Endometrial microvascular endothelial cells (primary cell): ENCODE measurements around the gene TTC31. TPM values are rescaled to one million over a fixed set of nuclear protein-coding genes. Genes with fewer than 3 reads are reported as not detected.

ENCODE experiments used
- in situ Hi-C: cut with HindIII; loops from 2 replicates; pipeline ENCODE4 v1.10.0; 2017; ENCODE audit warnings: low sequenced_read_pairs, low pct_unique_long_range_greater_than_20kb; ENCODE audit errors: inconsistent ontology term
- total RNA-seq: library from RNA; depleted of rRNA; stranded (reverse); fragments of >200 nt; gene quantifications from one replicate; pipeline ENCODE4 v1.2.3, GENCODE V29; 2015; ENCODE audit errors: inconsistent ontology term

The TTC31 gene
- total RNA-seq, 1 donor from 2014 or later: 33.7 TPM

DNA sequence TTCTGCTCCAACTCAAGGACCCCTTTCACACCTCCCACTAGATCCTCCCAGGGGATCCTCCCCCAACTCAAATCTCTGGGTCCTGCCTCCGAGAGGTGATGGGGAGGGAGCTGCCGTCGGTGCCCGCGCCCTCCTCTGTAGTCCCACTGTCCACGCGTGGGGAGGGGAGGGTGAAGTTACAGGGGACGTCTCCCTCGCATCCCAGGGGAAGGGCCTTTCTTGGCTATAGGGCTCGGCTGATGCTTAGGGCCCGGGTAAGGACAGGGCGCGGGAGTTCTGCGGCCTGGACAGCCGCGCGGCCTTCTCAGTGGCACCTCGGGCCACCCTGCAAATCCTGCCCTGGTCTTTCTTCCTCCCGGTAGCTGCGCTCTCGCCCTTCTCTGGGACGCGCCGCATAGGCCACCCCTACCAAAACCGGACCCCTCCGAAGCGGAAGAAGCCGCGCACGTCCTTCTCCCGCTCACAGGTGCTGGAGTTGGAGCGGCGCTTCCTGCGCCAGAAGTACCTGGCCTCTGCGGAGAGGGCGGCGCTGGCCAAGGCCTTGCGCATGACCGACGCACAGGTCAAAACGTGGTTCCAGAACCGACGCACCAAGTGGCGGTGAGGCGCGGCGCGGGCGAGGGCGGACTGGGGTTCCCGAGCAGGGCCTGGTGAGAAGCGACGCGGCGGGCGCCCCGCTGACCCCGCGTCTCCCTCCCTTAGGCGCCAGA, 32.5 kb downstream of the TTC31 start:
- in situ Hi-C loops: no loop called here

DNA sequence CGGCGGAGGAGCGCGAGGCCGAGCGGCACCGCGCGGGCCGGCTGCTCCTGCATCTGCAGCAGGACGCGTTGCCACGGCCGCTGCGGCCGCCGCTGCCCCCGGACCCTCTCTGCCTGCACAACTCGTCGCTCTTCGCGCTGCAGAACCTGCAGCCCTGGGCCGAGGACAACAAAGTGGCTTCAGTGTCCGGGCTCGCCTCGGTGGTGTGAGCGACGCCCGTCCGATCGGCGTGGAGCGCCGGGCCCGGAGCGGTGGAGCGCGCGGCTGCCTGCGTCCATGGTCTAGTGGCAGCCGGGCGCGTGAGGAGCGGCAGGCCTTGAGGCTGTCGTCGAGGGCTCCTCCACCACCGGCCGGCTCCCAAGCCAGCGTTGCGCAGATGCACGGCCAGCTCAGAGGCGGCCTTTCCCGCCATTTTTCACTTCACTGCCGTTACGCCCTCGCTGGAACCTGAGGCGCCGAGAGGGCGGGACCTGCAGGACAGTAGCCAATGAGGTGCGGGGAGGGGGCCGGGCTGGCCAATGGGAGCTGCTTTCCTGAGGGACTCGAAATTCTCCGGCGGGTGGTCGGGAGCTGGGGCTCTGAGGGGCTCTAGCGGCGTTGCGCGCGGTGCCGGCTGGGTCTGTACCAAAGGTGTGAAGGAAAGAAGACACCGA, 33.2 kb downstream of the TTC31 start:
- in situ Hi-C loops: no loop called here

GRCh38 chr2:74516650-74517049, 33.8 kb downstream of the TTC31 start:
- in situ Hi-C loops: no loop called here

- in situ Hi-C loops: no loop called here
Measured at GRCh38 chr2:74522516-74522915, 39.6 kb downstream of the TTC31 start.

GRCh38 chr2:74524005-74524404, 41.1 kb downstream of the TTC31 start:
- in situ Hi-C loops: no loop called here

DNA sequence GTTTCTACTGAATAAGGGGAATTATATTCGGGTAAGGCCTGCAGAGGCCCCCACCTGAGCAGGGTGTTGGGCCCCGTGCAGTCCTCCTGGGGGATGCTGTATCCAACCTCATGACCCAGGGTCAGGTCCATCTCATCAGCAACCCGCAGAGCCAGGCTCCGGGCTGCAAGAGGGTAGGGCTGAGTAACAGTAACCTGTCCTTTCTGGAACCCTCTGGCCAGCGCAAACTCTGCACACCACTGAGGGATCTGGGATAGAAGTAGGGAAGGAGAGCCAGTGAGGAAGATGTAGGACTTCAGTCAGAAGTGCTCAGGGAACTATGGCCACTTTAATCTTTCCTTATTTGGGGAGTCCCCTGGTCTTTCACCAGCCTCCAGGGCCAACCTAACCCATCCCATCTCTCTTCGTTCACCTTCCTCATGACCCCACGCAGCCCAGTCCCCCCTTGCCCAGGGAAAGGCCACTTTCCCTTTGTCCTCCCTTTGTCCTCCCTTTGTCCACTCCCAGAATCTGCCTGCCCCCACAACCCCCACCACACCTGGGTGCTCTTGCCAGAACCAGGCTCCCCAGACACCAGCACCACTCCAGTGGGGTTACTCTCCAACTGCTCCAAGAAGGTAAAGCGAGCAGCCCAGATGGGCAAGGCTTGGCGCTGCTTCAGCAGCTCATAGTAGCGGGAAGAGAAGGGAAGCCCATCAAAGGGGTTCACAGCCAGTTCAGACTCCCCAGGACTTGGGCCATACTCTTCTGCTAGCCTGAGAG, 42.3 kb downstream of the TTC31 start:
- in situ Hi-C loops: no loop called here

- in situ Hi-C loops: no loop called here
Measured at GRCh38 chr2:74525717-74526648, 43.1 kb downstream of the TTC31 start, which contains the start of gene DQX1. Gene DQX1 (minus strand): TSS chr2:74526231. CDS start chr2:74525729, 502 bp downstream.

- in situ Hi-C loops: no loop called here
Measured at GRCh38 chr2:74526649-74527230, 43.9 kb downstream of the TTC31 start.

GRCh38 chr2:74527741-74528140, 44.9 kb downstream of the TTC31 start:
- in situ Hi-C loops: no loop called here

- in situ Hi-C loops: no loop called here
Measured at GRCh38 chr2:74528600-74529356, 45.9 kb downstream of the TTC31 start.

- in situ Hi-C loops: no loop called here
Measured at GRCh38 chr2:74529357-74530238, 46.7 kb downstream of the TTC31 start, which contains the start of the genes AUP1 and HTRA2. Gene AUP1 (minus strand): TSS chr2:74529706. CDS start chr2:74529629, 77 bp downstream. Gene HTRA2 (plus strand): TSS chr2:74529933. CDS start chr2:74530007, 74 bp downstream.

- in situ Hi-C loops: no loop called here
Measured at GRCh38 chr2:74530239-74531187, 47.6 kb downstream of the TTC31 start.

DNA sequence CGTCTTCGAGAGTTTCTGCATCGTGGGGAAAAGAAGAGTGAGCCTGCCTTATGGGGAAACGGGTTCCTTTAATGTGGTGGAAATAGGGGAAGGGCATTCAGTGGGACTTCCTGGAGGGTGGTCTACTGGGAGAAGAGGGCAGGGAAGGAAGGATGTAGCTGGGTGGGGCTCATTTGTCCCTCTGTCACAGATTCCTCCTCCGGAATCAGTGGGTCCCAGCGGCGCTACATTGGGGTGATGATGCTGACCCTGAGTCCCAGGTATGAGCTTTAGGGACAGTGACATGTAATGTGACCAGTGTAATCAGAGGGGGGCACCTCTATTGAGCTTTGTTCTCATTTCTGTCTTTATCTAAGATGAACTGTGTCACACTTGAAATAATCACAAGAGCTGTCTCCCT, 48.8 kb downstream of the TTC31 start:
- in situ Hi-C loops: no loop called here

DNA sequence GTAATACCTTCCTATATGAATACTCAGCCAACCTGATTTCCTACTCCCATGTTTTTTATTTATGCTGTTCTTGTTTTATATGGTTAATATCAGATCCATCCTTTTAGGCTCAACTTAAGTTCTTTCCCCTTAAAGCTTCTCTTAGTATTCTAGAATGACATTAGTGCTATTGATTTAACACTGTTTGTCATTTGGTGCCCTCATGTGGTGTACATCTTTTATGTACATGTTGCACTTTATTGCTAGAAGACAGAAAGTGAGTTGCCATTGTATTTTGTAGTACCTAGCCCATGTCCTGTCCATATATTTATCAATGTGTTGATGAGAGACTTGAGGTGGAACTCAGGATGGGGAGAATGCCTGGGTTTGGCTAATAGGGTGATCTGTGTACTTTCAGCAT, 49.3 kb downstream of the TTC31 start:
- in situ Hi-C loops: no loop called here

DNA sequence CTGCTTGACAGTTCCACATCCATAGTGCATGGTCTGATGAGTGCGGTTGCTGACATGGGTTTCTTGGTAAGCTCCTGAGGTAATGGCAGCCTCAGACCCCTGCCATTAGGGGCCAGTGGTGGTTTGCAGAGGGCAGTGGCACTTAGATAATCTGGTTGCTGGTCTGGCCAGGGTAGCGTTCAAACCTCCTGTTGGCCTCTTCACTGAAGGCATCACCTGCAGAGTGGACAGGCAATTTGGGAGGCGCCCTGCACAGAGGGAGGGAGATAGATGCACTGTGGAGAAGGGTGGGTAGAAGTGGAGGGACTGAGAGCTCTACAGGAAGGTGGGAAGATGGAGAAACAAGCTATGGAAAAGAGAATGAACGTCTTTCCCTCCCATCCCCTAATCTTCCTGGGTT, 50.6 kb downstream of the TTC31 start:
- in situ Hi-C loops: no loop called here

DNA sequence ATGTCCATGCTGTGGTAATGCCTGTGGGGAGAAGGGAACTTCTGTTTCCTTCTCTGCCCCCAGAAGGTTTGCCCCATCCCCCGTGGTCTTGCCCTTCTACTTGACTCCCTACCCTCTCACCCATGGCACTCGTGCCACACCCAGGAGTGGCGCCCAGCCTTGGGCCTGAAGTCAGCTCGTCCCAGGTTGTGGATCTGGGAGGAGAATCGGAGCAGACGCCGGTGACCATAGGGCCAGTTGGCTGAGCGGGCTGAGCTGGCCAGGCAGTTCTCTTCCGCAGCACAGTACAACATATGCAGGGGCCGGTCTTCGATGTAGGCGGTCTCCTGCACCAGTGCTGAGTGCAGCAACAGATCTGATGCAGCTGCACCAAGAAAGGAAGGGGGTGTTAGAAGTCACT, 51.5 kb downstream of the TTC31 start:
- in situ Hi-C loops: no loop called here
